Lung (tissue), 16 donors: ENCODE results near the gene MYO19. TPM values are rescaled to one million over a fixed set of nuclear protein-coding genes. Genes with fewer than 3 reads are reported as not detected.

ENCODE experiments used
- ATAC-seq: fragments of 200-7000 bp; cut with Tn5 transposase; one replicate; pipeline ENCODE4 v1.9.1; 2020; ENCODE audit warnings: moderate number of reproducible peaks; ENCODE audit not compliant: insufficient read depth, low FRiP score
- DNase-seq, 3 donors: peaks; one replicate each; pipeline ENCODE4 v3.0.0-alpha.2; 2013 to 2017
- H3K27ac ChIP-seq, 2 donors: one replicate each; pipeline ENCODE4 v1.5.1; 2013; ENCODE audit warnings: mild to moderate bottlenecking in 2 of 2, moderate library complexity in 2 of 2, control low read depth in 1 of 2, inconsistent platforms in 1 of 2, low read depth in 1 of 2, low read length in 1 of 2
- H3K27me3 ChIP-seq, 3 donors: one replicate each; pipeline ENCODE4 v1.5.1; 2013; ENCODE audit warnings: low read length in 2 of 3; ENCODE audit not compliant: control insufficient read depth in 3 of 3, insufficient read depth in 3 of 3
- H3K36me3 ChIP-seq, 4 donors: one replicate each; pipeline ENCODE4 v1.5.1; 2013; ENCODE audit warnings: low read length in 4 of 4, mild to moderate bottlenecking in 1 of 4, moderate library complexity in 1 of 4; ENCODE audit not compliant: control insufficient read depth in 4 of 4, insufficient read depth in 4 of 4
- H3K4me1 ChIP-seq, 5 donors: one replicate each; pipeline ENCODE4 v1.5.1; 2013; ENCODE audit warnings: low read length in 5 of 5, mild to moderate bottlenecking in 2 of 5, moderate library complexity in 1 of 5; ENCODE audit not compliant: control insufficient read depth in 5 of 5, insufficient read depth in 5 of 5
- H3K4me3 ChIP-seq: one replicate; pipeline ENCODE4 v1.5.1; 2013; ENCODE audit warnings: mild to moderate bottlenecking, control low read depth, moderate library complexity
- H3K9ac ChIP-seq, 2 donors: one replicate each; pipeline ENCODE4 v1.5.1; 2013; ENCODE audit warnings: low read length in 2 of 2, control low read depth in 1 of 2; ENCODE audit not compliant: insufficient read depth in 1 of 2
- H3K9me3 ChIP-seq, 4 donors: one replicate each; pipeline ENCODE4 v1.5.1; 2013; ENCODE audit warnings: low read length in 3 of 4, mild to moderate bottlenecking in 1 of 4, moderate library complexity in 1 of 4; ENCODE audit not compliant: control insufficient read depth in 4 of 4, insufficient read depth in 3 of 4
- CTCF ChIP-seq: IDR thresholded peaks from 2 replicates; pipeline ENCODE4 v1.5.1; 2012; ENCODE audit warnings: mild to moderate bottlenecking; ENCODE audit errors: control extremely low read depth, extremely low read depth
- WGBS, 2 donors: extraction: QIAGEN DNeasy Blood & Tissue Kit; methylation state at CpG; one replicate each; pipeline ENCODE4 v1.1.7; 2013; 5-methylcytosine and 5-hydroxymethylcytosine counted together
- long read RNA-seq, 5 donors: transcript quantifications; one replicate each; lab custom pipeline, GENCODE V29; 2026
- polyA plus RNA-seq, 2 donors: library from polyadenylated mRNA; stranded (reverse); fragments of 200-250 nt; gene quantifications; one replicate each; pipeline ENCODE4 v1.2.1, GENCODE V29; 2013
- total RNA-seq, 2 donors: library from RNA; depleted of rRNA in 1 of 2; stranded (reverse); fragments of >200 nt in 1 of 2; gene quantifications; one replicate each; pipeline ENCODE4 v1.2.1, GENCODE V29; 2014 to 2021
- donor health status: control.
- donor health status: control.
- donor health status: Bipolar disorder and iron deficiency.
- donor health status: healthy.
- donor health status: DM: yes; HTN: yes; CAD: no.

The MYO19 gene
- 10 to 100 TPM; 40.2 to 66.6 TPM for total RNA-seq
- 10 to 100 TPM; 26.5 to 29.8 TPM for polyA plus RNA-seq
- long read RNA-seq, donor 1, partial matches to known transcripts, result 0 of 7 reads
- long read RNA-seq, donor 1, other reads (novel, unspliced or antisense), result 0 of 7 reads
- long read RNA-seq, donor 2, partial matches to known transcripts, result 0 of 2 reads
- long read RNA-seq, donor 2, other reads (novel, unspliced or antisense), result 0 of 2 reads
- long read RNA-seq, donor 3, partial matches to known transcripts, result 103 of 140 reads
- long read RNA-seq, donor 3, other reads (novel, unspliced or antisense), result 33 of 140 reads
- long read RNA-seq, donor 4, partial matches to known transcripts, result 0 of 5 reads
- long read RNA-seq, donor 4, other reads (novel, unspliced or antisense), result 0 of 5 reads
- long read RNA-seq, donor 5, full-length matches to known transcripts, result 13 of 13 reads
- long read RNA-seq, donor 5, partial matches to known transcripts, result 0 of 13 reads
- long read RNA-seq, donor 5, other reads (novel, unspliced or antisense), result 0 of 13 reads

DNA sequence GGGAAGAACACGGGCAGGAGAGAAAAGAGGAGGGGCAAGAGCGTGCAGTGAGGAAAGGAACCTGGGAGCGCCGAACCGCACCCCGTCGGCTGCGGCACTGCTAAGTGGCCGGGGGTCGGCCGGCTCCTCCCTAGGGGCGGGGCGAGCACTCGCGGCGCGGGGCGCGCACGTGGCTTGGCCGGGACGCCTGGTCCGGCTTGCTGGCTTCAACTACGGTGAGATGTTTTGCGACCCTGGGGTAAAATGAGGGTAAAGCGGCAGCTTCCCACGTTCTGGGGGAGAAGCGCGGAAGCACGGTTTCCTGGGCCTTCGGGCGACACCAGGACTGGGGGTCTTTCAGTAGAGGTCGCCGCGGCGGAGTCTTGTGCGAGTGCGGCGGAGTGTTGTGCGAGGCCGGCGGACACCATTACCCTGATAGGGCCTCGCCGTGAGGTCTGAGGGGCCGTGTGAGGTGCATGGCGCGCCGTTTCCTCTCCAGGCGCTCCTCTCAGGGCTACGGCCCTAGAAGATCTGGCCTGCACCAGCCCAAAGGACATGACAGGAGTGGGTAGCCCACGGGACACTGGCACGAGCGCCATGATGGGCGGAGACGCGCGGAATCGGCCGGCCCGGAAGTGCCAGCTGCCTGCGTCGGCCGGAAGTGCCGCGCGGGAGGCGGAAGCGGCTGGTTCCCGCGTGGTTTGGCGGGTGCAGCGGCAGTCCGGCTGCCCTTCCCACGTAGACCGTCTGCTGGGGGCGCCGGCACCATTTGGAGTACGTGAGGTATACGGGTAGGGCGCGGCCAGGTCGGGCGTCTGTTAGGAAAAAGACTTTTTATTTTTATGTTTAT, at the start of gene MYO19, which contains the start of gene PIGW:
TSS of gene MYO19 (minus strand) at position 29 of the 829 bp plus-strand sequence. CDS start 2,330 bp downstream, outside the sequence.
TSS of gene PIGW (plus strand) at position 148 of the 829 bp plus-strand sequence. CDS start 2,115 bp downstream, outside the sequence.
- H3K27me3 ChIP-seq, result no peaks in the 10 kb centered on the region
- TF ChIP-seq CTCF, result no peak
- peak; percentile 93 for ATAC-seq
- peak within 1 kb of the TSS; percentile 60 for H3K4me3 ChIP-seq
- peaks cover 0 to 10% (median 3%) of the 10 kb centered on the region in 5 donors for H3K4me1 ChIP-seq
- 0 to 1% methylated on average over 69 to 83 of the region's 83 CpGs for WGBS, 2 donors
- H3K36me3 ChIP-seq, result peaks cover 4 to 10% (median 9%) of the 10 kb centered on the region in 4 donors
- peak within 1 kb of the TSS; percentile 92 to 98 for H3K27ac ChIP-seq
- peak within 1 kb of the TSS in 1 of 2 donors; percentile 73 for H3K9ac ChIP-seq
- peak; percentile 86 to 92 (median 89) for DNase-seq
- H3K9me3 ChIP-seq, result no peaks in the 10 kb centered on the region

- H3K36me3 ChIP-seq, result peaks cover 34 to 54% (median 47%) of the 10 kb centered on the region in 4 donors
- H3K9ac ChIP-seq, result no peak overlapping the region
- no peaks in the 10 kb centered on the region for H3K4me1 ChIP-seq
- DNase-seq, result no peak
- no peaks in the 10 kb centered on the region for H3K27me3 ChIP-seq
- TF ChIP-seq CTCF, result no peak
- no peak for ATAC-seq
- WGBS, 2 donors, result 87 to 91% methylated on average over 1 of the region's 1 CpG
- H3K27ac ChIP-seq, result no peak overlapping the region
- H3K4me3 ChIP-seq, result no peak overlapping the region
- H3K9me3 ChIP-seq, result no peaks in the 10 kb centered on the region
Observed at GRCh38 chr17:36583787-36584186, 49.1 kb upstream of the MYO19 start.

- no peaks in the 10 kb centered on the region for H3K9me3 ChIP-seq
- H3K27ac ChIP-seq, result no peak overlapping the region
- peaks cover 0 to 4% (median 0%) of the 10 kb centered on the region in 5 donors for H3K4me1 ChIP-seq
- DNase-seq, result no peak
- no peak overlapping the region for H3K4me3 ChIP-seq
- TF ChIP-seq CTCF, result no peak
- no peak overlapping the region for H3K9ac ChIP-seq
- H3K27me3 ChIP-seq, result no peaks in the 10 kb centered on the region
- no peak for ATAC-seq
- peaks cover 21 to 38% (median 27%) of the 10 kb centered on the region in 4 donors for H3K36me3 ChIP-seq
- WGBS, 2 donors, result 96 to 97% methylated on average over 2 of the region's 2 CpGs
Observed at GRCh38 chr17:36578671-36579070, 44.0 kb upstream of the MYO19 start.
